Fibroblast of lung (primary cell): ENCODE data around the gene TBC1D19.

Experiments
- EZH2 ChIP-seq: IDR thresholded peaks from 2 replicates; pipeline ENCODE4 v1.5.1; 2012; ENCODE audit warnings: low read length, control low read depth, mild to moderate bottlenecking; ENCODE audit errors: missing control alignments
- TF ChIP-seq, protein P1 (sequence below), 2 donors: IDR thresholded peaks in 1 of 2; conservative IDR thresholded peaks in 1 of 2; 1 replicate in 1 of 2; 2 replicates in 1 of 2; pipeline ENCODE4 v1.5.1; 2011 to 2012; ENCODE audit warnings: low read length in 2 of 2, control low read depth in 1 of 2, inconsistent platforms in 1 of 2, low read depth in 1 of 2, mild to moderate bottlenecking in 1 of 2

DNA sequence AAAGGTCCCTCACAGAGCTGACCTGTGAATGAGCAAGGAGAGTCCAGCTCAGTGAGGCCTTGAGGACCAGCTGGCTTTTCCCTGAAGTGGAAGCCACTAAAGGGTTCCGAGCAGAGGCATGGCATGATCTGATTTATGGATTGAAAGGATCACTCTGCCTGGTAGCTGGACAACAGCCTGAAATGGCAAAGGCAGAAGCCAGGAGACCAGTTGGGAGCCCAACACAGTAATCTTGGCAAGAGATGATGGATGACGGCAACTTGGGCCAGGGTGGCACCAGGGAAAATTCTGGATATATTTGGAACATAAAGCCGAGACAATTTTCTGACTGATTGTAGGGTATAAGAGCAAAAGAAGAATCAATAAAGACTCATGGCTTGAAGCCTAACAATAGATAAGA, 207.5 kb downstream of the TBC1D19 start:
- no peak for TF ChIP-seq EZH2
- TF ChIP-seq, protein P1, sequence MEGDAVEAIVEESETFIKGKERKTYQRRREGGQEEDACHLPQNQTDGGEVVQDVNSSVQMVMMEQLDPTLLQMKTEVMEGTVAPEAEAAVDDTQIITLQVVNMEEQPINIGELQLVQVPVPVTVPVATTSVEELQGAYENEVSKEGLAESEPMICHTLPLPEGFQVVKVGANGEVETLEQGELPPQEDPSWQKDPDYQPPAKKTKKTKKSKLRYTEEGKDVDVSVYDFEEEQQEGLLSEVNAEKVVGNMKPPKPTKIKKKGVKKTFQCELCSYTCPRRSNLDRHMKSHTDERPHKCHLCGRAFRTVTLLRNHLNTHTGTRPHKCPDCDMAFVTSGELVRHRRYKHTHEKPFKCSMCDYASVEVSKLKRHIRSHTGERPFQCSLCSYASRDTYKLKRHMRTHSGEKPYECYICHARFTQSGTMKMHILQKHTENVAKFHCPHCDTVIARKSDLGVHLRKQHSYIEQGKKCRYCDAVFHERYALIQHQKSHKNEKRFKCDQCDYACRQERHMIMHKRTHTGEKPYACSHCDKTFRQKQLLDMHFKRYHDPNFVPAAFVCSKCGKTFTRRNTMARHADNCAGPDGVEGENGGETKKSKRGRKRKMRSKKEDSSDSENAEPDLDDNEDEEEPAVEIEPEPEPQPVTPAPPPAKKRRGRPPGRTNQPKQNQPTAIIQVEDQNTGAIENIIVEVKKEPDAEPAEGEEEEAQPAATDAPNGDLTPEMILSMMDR (conservative IDR thresholded peaks at IDR 0.05 in 1 of 2, IDR thresholded peaks at IDR 0.05 in 1 of 2; ENCODE audit: low read depth in 1 of 2, low read length in 2 of 2): no peak
